NOMO-1 treated with dmso at 0.1 percent for 144 hours (cell line): ENCODE results near the gene KSR1.
"Not testable (repeated sequence)": the region's sequence is repeated elsewhere in the genome, so short reads cannot be mapped to it uniquely, and the experiment has no call there.

Experiments
- DNase-seq: peaks from one replicate; lab custom pipeline; 2025; ENCODE audit not compliant: unreplicated experiment; lab: John Stamatoyannopoulos, UW

Gene KSR1

DNA sequence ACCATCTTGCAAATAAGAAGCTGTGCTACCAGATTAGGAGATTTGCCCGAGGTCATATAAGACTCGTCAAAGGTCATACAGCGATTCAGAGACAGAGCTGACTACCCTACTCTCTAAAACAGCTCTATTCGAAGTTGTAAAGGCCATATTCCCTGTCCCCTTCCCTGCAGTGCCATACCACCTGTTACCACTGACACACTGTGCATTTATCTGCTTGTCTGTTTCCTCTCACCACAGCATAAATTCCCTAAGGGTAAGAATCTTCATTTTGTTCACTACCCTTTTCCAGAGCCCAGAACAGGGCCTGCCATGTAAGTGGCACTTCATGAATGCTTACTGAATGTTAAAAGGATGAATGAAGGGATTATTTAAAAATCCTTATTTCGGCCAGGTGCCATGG, 3.4 kb upstream of the KSR1 start:
- DNase-seq, result no peak

DNA sequence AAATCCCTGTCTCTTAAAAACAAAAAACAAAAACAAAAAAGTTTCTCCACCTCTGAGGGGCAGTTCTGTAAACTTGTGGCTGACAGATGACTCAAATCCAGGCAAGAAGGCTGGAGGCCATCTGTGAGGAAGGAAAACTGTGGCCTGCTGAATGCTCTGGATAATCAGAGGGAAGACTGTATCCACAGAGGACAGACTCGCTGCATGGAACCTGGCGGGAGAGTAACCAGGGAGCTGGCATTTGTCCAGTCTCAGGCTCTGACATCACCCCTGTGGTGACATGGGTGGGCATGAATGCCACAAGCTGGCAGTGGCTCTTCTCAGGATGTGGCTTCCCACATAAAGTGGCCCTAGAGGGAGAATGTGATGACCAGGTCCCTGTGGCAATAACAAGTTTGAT, 2.8 kb upstream of the KSR1 start:
- no peak for DNase-seq

GRCh38 chr17:27454089-27454488, 2.2 kb upstream of the KSR1 start:
- no peak for DNase-seq

- no peak for DNase-seq
Measured at GRCh38 chr17:27455236-27455913, 873 bp upstream of the KSR1 start.

- DNase-seq, result no peak
Measured at GRCh38 chr17:27456681-27457359, 572 bp downstream of the KSR1 start.

DNA sequence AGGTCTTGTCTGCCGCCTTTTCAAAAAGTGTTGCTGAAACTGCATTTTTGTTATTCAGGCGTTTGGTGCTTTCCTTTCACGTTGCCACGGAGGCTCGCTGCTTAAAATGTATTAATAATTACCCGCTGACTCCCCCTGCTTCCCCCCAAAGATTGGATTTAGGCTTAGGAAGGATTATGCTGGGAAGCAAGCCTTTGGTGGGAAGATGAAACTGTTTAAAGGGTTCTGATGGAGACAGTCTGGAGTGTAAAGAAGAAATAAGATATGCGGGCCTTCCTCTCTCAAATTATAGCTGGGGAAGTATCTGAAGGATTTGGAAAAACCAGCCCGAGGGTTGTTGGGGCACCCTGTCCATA, 1.1 kb downstream of the KSR1 start:
- no peak for DNase-seq

- DNase-seq, result no peak
Measured at GRCh38 chr17:27457731-27458523, 1.7 kb downstream of the KSR1 start.

DNA sequence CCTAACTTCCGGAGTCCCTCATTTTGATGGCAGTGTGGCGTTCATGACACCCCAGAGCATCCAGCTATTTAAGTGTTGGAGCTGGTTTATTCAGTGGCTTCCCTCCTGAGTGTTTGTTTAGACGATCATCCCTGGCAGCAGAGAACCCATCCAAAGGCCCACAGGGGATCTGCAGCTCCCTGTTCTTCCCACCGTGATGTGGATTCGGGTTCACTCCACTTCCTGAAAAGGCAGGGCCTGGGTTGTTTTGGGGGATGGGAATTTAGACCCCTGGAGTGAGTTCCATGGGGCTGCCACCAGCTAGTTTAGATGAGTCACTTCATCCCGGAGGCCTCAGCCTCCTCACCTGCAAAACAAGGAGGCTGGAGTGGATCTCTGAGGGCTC, 2.3 kb downstream of the KSR1 start:
- DNase-seq, result no peak

GRCh38 chr17:27459433-27459832, 3.2 kb downstream of the KSR1 start:
- no peak for DNase-seq

DNA sequence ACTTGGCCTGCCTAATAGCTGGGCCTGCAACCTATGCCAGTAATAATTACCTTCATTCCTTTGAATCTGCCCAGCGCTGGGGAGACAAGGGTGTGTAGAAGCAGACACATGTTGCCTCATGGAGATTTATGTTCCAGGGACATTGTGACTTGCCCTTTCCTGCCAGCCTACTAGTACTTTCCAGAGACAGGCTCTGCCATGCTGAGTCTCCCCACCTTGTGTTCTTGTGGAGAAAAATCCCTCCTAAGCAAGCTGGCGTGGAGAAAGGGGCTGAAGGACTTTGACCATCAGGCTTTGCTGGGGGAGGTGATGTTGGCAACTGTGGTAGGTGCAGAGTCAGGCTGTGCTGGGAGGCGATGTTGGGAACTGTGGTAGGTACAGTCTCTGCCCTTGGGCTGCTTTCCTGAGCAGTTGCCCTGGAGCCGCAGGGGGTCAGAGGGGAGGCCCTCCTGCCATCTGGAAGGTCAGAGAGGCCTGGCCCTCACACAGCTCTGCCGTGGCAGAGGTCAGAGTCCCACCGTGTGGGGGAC, 4.0 kb downstream of the KSR1 start:
- no peak for DNase-seq

GRCh38 chr17:27461192-27461859, 5.1 kb downstream of the KSR1 start:
- no peak for DNase-seq

DNA sequence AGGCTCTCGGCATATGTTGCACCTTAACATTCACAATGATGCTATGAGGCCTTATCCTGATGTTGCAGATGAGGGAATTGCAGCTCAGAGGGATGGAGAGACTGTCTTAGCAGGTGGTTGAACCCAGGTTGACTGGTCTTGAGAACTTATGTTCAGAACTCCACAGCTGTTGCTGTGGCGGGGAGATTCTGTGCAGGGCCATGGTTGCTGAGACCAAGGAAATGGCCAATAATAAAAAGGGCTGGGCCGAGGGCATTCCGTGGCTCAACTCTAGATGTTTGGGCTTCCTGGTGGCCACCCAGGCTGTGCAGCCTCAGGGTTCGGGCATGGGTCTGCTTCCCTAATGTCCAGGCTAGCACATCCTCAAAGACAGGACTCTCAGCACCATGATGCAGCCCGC, 5.9 kb downstream of the KSR1 start:
- no peak for DNase-seq

DNA sequence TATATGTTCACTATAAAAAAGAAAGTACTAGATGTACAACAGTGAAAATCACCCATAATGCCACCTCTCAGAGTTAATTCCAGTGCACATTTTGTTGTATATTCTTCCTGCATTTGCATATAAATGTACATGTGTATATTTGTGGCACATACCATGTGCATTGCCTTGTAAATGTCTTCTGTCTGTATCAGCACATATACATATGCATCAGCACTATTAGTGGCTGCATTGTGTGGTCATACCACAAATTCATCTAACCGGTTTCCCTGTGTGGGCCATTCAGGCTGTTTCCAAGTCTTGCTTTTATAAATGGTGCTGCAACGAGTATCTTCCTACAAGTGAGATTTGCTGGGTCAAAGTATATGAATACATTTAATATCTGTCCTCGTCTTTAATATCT, 6.5 kb downstream of the KSR1 start:
- DNase-seq, result no peak

DNA sequence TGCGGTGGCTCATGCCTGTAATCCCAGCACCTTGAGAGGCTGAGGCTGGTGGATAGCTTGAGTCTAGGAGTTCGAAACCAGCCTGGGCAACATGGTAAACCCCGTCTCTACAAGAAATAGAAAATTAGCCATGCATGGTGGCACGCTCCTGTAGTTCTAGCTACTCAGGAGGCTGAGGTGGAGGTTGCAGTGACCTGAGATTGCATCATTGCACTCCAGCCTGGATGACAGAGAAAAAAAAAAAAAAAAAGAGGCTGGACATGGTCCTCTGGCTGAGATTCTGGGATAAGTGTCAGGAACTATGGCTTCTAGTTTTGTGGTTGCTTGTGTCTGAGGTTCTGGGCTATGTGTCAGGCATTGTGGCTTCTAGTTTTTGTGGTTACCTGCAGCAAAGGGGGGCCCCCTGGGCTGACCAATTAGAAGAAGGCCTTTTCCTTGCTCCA, 7.0 kb downstream of the KSR1 start:
- no peak for DNase-seq

DNA sequence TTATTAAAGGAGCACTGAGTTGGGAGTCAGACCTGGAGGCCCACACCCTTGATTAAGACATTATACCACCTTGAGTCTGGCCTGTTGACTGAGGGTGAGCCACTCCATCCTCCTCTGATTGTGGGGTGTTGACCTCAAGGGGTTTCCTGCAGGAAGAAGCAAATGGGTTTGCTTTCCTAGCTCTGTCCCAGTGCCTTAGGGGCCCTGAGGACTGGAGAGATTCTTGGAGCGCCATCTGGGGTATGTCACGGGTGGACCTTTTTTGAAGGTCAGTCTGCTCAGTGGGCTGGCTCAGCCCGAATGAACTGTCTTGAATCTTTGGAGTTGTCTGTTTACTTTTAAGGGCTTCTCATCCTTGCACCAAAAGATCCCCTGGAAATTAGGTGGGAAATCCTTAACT, 7.8 kb downstream of the KSR1 start:
- not testable (repeated sequence) for DNase-seq

GRCh38 chr17:27464431-27464830, 8.2 kb downstream of the KSR1 start:
- DNase-seq, result no peak

DNA sequence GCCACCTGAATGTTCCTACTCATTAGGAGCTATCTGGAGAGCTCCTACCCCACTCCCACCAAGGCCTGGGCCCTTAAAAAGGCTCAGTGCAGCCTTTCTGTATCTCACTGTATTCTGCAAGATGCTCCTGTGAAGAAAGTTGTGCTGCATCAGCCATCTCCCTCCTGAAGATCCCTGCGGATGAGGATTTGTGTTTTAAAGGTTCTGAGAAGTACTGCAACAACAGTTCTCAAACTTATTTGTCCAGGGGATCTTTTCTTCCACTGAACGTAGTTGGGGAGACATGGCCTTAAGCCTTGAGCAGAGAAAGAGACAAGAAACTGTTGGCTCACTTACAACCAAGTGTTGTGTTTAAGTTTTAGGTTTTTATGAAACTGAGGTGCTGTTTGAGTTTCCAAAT, 9.6 kb downstream of the KSR1 start:
- not testable (repeated sequence) for DNase-seq

GRCh38 chr17:27466376-27466742, 10.1 kb downstream of the KSR1 start:
- peak; percentile 47 for DNase-seq

DNA sequence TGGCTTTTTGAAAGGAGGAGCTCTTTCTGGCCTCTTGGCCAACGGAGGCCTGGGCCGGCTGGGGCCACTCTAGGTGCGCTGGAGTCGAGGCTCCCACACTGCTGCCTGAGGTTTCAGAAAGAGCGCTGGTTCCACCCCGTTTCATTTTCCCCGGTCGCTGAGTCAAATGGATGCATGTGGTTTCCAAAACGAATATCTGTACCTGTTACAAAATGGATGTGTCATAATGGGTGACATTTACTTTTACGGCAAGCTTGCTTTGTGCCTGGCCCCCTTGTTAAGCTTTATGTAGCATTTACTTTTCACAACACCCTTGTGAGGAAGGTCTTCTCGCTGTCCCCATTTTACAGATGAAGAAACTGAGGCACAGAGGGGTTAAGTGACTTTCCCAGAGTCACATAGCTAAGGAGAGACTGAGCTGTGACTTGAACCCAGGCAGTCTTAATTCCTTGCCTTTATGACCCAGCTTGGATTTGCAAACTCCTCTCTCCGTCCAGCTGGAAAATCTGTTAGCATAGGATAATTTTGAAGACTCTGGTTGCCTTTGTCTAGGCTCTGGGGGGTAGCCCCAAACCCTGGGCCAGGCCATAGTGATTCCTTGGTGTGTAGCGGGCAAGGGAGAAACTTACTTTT, 10.6 kb downstream of the KSR1 start:
- no peak for DNase-seq

DNA sequence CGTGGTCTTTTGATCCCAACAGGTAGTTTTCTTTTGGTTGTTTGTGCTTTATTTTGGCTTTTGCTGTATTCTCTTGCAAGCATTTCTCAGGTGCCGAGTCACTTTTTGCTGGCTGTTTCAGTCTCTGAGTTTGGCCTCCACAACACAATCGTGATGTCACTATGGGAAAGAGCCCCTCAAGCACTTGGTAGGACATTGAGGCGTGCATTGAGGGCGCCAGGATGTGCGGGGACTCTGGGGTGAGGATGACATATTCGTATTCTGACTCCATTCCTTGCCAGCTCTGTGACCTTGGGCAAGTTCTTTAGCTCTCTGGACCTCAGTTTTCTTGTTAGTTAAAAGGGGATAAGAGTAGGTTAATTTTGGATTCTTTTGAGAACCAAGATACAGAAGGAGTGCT, 13.0 kb downstream of the KSR1 start:
- no peak for DNase-seq
